CD4-positive, alpha-beta T cell treated with Interleukin-1 beta for 1 hour (primary cell): Measurements from ENCODE around the gene ZNHIT1.

Experiments used
- DNase-seq, 2 donors: peaks; one replicate each; pipeline ENCODE4 v3.0.0-alpha.2; 2020 to 2022

ZNHIT1 gene

GRCh38 chr7:101220295-101220694 lies 2.3 kb downstream of the ZNHIT1 start:
- DNase-seq, result no peak

DNA sequence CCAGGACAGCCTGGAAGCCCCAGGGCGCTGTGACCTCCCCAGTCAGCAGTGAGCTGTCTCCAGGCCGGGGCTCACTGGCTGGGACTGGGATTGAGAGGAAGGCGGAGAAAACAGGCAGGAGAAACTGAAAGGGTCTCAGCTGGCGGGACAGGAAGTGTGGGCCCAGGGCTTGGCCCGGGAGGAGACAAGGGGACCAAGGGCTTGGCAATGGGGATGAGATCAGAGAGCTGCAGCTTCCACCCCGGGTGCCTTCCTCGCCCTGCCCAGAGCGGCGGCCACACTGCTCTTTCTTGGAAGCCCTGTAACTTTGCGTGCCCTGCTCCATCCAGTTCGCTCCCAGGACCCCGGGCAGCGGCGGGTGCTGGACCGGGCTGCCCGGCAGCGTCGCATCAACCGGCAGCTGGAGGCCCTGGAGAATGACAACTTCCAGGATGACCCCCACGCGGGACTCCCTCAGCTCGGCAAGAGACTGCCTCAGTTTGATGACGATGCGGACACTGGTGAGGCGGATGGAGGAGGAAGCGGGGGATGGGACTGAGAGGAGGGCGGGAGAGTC lies 4.4 kb downstream of the ZNHIT1 start:
- DNase-seq, result no peak

- DNase-seq, result no peak
Measured at GRCh38 chr7:101223528-101223927, 5.6 kb downstream of the ZNHIT1 start.

GRCh38 chr7:101225650-101226049 lies 7.7 kb downstream of the ZNHIT1 start:
- DNase-seq, result no peak

DNA sequence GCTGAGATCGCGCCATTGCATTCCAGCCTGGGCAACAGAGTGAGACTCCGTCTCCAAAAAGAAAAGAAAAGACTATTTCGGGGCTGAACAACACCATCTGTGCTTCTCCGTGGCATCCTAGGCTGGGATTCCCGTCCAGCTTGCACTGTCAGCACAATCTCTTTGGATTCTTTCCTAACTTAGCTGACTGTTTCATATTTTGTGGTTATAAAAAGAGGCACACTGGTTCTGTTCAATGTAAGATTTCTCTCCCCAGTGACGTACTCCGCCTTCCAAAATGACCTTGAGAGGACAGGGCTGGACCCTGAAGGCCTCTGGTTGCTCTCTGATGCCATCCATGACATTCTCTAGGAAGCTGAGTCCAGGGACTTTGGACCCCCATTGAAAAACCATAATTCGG lies 8.8 kb downstream of the ZNHIT1 start:
- no peak for DNase-seq

DNA sequence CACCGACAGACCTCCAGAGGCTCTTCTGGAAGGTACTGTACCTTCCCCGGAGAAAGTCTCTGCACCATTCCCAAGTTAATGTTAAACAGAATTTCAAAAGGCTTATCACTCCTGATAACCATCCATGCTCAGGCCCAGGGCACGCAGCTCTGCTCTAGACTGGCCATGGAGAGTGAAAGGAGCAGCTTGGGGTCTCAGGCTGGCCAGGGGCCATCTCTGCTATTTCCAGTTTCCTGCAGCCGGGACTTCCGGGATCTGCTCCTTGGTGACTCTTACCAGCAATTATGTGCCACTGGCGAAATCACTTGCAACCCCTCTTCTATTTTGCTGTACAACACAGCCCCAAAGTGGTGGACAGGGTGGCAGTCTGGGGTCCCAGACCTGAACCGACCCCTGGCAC lies 13.7 kb downstream of the ZNHIT1 start:
- DNase-seq, result no peak

DNA sequence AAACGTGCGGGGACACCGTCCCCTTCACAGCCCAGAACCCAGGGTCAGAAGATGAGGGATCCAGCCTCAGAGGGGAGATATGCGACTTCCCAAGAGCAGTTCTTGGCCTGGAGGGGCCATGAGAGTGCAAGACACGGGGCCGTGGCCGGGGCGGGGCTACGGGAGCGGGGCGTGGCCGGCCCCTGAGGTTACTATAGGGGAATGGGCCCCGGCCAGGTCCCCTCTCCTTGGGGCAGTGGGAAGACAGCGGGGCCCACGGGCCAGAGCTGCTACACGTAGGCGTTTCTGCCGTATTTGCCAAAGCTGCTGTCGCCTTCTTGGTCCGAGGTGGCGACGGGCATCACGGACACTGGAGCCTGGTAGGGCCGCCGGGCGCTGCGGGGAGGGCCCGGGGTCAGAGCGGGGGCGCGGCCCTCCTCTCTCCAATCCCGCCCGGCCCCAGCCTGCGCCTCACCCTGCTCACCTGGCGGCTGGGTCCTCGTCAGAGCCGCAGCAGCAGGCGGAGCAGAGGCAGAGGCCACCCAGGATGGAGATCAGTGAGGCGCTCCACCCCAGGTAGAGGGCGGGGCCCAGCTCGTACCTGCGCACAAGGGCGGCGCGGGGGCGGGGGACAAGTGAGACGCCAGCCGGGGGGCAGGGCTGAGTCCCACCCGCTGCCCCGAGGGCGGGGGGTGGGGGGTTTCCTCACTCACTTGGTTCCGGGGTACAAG lies 14.3 kb downstream of the ZNHIT1 start:
- no peak for DNase-seq

DNA sequence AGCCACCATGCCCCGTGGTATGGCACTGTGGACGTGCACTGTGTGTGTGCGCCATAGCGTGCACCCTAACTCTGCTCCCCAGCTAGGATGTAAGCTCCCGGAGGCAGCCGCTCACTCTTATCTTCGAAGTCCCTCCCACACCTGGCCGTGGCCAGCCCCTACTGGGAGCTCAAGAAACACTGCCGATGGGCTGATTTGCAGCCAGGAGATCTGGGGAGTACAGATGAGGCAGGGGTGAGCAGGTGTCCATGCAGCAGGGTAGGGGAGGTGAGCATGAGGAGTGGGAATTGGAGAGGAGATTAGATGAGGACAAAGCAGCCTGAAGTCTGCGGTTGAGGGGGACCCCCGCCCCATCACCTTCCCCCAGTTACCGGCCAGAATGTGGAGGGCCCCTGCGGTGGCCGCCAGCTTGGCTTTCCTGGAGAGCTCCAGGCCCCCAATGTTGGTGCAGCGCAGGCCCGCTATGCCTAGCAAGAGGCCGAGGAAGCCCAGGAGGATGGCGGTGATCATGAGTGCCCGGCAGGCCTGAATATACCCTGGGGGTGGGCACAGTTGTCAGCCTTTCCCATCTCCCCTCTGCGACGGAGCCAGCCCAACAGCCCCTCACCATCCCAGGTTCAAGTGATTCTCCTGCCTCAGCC lies 16.1 kb downstream of the ZNHIT1 start:
- no peak for DNase-seq

- no peak for DNase-seq
Measured at GRCh38 chr7:101234636-101235035, 16.7 kb downstream of the ZNHIT1 start.

- no peak for DNase-seq
Measured at GRCh38 chr7:101235050-101235449, 17.1 kb downstream of the ZNHIT1 start.

DNA sequence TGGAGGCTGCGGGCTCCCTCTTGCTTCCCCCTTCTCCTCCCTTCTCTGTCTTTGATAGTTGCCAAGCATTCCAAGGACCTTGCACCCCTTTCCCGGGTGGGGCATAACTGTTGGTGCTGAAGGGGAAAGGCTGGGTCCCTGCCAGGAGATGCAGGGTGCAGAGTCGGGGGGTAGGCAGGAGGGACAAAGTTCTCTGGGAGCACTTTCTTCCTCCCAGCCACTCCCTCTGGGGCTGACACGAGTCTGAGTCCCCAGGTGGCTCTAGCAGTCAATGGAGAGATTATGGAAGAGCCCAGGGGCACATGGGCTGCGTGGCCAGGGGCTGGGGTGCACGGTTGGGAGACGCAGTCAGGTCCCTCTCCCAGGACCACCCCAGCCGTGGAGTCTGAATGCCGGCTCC lies 17.6 kb downstream of the ZNHIT1 start:
- DNase-seq, result no peak

DNA sequence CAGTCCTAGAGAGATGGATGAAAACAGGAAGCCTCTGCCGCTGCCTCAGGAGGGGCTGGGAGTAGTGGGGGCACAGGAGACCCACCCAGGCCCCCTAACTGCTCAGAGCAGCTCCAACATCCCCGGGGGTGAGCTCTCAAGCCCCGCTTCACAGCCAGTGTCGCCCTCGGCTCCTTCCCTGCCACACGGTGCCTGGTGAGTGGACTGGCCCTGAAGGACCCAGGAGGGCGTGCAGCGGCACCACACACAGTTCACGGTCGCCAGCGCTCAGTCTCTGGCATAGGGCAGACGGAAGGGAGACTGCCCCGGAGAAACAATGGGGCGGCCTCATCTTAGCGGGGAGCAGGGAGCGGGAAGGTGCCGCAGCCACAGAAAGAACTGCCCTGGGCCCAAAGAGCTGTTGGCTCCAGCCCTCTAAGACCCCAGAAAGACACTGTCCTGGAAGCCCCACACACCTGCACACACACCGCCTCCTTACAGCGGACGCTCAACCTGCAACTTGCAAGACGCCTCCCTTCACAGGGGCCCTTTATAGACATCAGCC lies 18.4 kb downstream of the ZNHIT1 start:
- DNase-seq, result no peak

DNA sequence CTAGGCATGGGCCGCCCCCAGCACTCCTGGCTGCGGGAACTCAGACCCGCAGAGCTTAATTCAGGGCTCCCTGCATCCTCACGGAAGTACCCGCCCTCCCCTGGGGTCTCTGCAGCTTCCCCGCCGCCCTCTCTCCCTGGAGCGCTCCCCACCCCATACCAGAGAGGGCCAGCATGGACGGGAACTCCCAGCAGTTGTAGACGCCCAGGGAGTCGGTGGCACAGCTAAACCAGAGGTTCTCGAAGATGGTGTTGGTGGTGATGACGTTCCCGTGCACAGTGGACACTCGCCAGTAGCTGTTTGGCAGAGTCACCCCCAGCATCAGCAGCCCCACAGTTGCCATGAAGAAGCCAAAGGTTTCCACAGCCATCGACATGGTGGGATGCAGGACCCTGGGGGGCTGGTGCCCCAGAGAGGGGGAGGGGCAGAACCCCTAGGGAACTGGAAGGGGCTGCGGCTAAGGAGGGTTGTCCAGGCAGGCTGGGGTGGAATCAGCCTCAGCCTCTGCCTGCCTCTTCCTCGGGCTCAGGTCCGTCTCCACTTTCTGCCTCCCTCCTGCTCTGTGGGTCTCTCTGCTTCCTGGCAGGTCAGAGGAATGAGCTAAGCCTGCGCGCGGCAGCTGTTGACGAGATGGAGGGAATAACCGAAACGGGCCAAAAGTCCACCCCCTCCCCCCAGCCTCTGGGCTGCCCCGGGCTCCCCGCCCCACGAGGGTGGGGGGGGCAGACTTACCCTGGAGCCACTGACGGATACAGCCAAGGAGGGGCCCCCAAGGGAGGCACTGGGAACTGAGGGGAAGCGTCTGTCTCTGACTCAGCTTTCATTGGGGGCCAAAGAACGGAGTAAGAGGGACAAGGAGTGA lies 19.5 kb downstream of the ZNHIT1 start, which contains the start of gene CLDN15:
TSS of gene CLDN15 (minus strand) at position 597 of the 862 bp plus-strand sequence. CDS start at position 376, 221 bp downstream.
- DNase-seq, result no peak

DNA sequence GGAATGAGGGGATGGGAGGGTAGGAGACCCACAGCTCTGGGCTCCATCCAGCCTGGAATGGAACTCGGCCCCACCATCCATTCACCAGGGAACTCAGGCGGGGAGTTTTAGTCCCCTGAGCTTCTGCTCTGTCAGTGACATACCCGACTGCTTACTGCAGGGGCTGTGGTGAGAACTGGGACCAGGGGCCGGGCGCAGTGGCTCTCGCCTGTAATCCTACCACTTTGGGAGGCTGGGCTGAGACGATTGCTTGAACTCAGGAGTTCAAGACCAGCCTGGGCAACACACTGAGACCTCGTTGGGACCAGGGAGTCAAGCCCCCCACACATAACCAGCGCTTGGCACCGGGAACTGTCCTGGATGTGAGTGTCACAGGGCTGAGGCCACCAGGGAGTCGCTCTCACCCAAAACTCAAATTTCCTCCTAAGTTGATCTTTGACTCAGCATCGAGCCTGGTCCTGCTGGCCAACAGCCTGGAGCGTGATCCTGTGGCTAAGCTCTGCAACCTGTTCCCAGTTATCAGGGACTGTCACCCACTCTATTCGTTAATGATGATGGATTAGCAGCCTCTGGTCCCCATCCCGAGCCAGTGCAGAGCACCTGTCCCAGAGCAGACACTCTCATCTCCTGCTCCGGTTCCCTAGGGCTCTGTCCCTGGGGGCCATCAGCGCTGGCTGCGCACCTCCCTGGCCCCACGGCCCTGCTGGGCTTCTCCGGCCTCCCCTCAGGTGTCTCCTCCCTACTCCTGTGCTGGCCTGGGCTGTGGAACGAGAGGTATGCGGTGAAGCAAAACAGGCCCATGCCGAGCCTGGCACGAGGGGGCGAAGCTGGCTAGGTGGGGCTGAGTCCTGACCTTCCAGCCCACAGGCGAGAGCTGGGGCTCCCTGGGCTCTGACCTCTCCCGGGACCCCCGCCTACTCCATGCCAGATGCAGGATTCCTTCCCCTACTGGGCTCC lies 20.5 kb downstream of the ZNHIT1 start:
- no peak for DNase-seq

GRCh38 chr7:101239191-101239950 lies 21.4 kb downstream of the ZNHIT1 start:
- DNase-seq, result no peak

DNA sequence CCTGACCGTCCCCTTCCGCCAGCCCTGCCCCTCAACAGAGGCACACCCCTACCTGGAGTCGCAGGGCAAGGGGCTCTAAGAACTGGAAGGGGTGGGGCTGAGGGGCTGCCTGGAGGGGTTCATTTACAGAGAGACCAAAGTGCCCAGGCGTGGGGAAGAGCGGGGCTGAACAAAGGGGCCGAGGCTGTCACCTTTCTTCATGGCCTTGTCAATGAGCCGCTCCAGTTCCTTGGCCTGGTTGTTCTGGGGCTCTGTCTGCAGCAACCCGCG lies 21.9 kb downstream of the ZNHIT1 start:
- DNase-seq, result no peak

DNA sequence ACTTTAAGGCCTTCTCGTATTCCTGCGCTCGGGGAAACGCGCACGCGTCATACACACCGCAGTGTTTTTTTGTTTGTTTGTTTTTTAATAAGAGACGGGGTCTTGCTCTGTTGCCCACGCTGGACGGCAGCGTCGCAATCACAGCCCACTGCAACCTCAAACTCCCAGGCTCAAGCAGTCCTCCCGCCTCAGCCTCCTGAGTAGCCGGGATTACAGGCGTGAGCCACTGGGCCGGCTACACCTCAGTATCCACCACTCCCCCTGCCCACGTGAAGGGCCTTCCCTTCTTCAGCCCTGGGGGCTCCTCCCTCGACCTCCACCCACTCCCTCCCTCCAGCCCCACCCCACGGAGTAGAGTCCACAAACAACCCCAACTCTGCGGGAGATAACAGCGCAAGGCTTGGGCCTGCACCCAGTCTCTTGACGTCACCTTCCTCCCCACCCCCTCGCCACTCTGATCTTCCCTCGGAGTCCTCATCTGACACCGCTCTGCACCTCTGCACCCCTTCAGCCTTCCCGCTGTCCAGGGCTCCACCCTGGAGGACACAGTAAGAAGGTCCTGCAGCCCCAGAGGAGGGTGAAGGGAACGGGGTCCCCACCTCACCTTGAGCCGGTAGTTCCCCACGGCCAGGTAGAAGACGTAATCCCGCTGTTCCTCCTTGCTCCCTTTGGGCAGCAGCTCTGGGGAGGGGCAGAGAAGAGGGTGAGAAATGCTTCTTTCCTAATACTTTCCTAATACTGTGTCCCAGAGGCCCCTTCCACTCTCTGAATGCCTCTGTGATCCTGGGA lies 22.5 kb downstream of the ZNHIT1 start:
- DNase-seq, result no peak

DNA sequence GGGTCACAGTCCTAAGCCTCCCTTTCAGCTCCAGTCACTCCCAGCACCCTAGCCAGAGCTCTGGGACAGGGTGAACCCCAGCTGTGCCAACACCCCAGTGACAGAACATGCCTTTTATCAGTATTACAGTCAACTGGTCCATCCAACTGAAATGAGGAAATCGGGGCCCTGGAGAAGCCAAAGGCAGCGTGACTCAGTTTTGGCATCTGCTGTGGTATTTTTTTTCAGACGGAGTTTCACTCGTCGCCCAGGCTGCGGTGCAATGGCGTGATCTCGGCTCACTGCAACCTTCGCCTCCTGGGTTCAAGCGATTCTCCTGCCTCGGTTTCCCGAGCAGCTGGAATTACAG lies 23.0 kb downstream of the ZNHIT1 start:
- DNase-seq, result peak in 1 of 2 donors; percentile 36

- DNase-seq, result no peak
Measured at GRCh38 chr7:101241443-101242349, 23.7 kb downstream of the ZNHIT1 start.
